AG08396 (cell line): ENCODE results near the gene CEP72.
"Not testable (repeated sequence)": the region's sequence is repeated elsewhere in the genome, so short reads cannot be mapped to it uniquely, and the experiment has no call there.

Experiments used
- DNase-seq: peaks from one replicate; pipeline ENCODE4 v3.0.0; 2012; ENCODE audit warnings: low spot score, mixed read lengths

Gene CEP72

DNA sequence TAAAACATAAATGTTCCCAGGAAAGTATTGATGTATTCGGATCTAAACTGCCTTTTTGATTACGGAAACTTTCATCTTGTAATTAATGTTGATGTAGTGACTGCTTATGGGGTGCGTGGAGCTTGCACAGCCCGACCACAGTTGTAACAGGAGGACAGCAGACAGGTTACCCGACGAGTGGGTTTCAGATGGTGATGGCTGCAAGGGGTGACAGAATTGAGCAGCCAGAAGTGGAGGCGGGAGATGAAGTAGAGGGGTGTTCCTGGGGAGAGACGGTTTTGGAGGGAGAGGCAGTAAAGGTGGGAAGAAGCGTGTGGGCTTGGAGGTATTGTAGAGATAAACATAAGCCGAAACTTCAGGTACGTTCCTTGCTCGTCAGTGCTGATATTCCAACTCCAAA, 5.8 kb downstream of the CEP72 start:
- no peak for DNase-seq

DNA sequence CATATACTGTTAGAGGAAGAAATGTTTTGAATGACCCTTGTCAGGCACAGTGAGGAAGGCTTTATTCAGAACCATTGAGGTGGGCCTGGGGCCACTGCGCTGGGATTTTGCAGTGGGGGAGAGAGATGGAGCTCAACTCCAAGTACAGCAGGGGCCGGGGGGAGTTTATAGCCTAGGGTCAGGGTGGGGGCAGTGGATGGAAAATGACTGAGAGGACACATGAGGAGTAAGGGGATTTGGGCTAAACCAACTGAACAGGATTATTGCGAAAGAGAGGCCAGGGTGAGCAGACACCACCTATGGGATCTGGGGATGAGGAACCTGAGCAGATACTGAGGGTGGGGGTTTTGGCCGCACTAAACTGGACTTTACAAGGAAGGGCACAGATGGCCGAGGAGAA, 6.3 kb downstream of the CEP72 start:
- DNase-seq: no peak

DNA sequence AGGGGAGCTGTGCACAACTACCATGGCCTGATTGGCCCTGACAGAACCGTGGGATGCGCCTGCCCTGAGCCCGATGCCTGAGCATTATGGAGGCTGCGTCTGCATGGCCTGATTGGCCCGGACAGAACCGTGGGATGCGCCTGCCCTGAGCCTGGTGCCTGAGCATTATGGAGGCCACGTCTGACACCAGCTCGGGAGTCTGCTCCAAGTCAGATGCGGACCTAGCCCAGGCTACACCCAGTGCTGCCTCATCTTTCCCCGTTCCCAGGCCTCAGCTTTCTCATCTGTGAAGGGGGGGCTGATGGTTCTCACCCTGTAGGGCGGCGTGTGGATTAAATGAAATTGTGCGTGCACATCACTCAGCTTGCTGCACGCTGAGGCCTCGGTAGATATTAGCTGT, 7.3 kb downstream of the CEP72 start:
- no peak for DNase-seq

DNA sequence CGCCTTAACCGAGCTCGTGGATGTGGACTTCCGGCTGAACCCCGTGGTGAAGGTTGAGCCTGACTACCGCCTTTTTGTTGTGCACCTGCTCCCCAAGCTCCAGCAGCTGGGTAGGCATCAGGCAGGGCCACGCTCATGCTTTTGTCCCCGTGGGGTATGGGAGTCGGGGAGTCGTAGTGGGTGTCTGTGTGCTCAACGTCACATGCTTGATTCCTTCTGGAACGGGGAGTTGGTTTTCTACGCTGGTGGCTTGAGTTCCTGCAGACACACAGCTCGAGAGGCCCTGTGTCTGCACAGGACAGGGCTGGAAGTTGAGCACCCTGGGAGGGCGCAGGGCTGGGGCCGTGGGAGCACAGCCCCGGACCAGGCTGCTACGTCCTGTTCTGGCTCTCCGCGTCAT, 8.0 kb downstream of the CEP72 start:
- no peak for DNase-seq

DNA sequence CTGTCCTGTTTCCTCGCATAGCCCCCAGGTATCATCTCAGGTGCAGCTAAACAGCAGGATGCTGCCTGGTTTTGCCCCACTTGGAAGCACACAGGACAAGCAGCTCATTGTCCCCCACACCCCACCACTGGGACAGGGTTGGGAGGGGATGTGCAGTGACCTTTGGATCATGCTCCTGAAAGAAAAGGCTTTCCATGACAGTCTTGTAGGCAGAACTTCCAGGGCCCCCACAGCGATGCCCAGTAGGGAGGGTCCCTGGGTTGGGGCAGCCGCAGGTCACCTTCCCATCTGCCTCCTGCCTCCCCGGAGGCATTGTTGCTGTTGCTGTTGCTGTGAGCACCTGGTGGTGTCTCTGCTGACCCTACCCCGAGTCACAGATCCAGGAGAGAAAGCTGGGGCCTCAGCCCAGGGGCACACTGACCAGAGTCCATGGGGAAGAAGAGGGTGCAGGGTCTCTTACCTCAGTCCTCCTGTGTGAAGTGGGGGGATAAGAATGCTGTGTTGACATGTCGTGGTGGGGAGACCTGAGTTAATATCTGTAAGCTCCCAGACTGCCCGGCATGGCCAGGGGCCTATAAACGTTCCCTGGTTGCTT, 8.5 kb downstream of the CEP72 start:
- no peak for DNase-seq

DNA sequence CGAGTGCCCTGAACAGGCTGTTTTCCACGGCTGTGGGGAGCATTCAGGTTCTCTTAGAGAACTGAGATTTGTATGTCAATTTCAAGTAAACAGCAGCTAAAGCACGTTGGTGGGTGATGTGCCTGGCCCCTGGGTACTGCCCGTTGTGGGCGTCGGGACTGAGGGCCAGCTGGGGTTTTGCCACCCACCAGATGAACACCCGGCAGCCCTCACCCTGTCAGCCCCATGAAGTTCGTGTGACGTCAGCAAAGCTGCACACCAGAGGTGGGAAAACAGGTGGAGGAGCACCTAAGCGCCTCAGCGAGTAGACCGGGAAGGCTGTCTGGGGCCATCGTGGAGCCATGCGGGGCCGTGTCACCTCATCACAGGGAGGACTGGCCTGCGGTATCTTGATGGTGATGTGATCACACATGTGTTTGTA, 9.2 kb downstream of the CEP72 start:
- no peak for DNase-seq

DNA sequence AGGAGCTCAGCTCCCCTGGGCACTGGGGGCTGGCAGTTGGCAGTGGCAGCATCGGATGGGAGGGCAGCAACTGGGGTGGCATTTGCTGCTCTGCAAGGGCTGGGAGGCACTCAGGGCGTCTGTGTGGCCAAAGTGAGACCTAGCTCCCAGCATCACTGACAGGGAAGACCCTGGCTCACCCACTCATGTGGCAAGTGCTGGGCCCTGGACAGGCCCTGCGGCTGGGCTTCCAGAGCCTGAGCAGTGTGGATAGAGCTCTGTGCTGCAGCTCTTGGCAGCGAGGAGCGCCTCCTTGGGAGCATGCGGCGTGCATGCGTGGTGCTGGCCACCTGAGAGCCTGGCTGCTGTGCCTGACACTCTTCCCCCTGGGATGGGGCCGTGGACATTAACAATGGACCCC, 10.2 kb downstream of the CEP72 start:
- DNase-seq: no peak

DNA sequence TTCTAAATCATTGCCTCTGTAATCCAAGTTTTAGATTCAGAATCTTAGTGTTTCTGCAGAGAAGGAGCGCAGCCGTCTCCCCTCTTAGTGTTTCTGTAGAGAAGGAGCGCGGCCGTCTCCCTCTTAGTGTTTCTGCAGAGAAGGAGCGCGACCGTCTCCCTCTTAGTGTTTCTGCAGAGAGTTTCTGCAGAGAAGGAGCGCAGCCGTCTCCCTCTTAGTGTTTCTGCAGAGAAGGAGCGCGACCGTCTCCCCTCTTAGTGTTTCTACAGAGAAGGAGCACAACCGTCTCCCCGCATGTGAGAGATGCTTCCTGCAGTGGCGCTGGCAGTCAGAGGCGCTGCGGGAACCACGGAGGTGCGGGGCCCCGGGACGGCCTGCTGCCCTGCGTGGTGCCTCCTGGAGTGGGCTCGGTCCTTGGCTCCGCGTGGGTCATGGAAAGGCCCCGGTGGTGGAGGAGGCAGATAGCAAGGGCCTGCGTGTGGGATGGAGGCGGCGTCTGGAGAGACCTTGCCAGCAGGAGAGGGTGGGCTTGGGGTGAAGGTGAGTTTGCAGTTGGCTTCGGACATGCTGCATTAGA, 10.9 kb downstream of the CEP72 start:
- DNase-seq: no peak

DNA sequence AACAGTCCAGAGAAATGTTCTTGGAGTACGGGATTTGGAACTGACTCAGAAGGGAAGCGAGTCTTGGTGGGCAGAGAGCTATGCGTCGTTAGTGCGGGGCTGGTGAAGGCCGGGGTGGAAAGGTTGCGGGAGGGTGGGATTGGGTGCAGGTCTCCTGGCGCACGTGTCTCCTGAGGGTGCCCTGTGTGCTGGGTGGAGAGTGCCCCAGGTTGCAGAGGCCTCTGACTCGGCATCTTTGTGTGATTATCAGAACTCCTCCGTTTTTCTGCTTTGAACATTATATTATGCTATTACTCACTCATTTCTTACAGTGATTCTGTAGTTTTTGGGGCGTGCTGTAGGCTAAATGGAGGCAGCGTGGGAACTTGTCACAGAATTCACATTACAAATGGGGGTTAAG, 11.4 kb downstream of the CEP72 start:
- no peak for DNase-seq

DNA sequence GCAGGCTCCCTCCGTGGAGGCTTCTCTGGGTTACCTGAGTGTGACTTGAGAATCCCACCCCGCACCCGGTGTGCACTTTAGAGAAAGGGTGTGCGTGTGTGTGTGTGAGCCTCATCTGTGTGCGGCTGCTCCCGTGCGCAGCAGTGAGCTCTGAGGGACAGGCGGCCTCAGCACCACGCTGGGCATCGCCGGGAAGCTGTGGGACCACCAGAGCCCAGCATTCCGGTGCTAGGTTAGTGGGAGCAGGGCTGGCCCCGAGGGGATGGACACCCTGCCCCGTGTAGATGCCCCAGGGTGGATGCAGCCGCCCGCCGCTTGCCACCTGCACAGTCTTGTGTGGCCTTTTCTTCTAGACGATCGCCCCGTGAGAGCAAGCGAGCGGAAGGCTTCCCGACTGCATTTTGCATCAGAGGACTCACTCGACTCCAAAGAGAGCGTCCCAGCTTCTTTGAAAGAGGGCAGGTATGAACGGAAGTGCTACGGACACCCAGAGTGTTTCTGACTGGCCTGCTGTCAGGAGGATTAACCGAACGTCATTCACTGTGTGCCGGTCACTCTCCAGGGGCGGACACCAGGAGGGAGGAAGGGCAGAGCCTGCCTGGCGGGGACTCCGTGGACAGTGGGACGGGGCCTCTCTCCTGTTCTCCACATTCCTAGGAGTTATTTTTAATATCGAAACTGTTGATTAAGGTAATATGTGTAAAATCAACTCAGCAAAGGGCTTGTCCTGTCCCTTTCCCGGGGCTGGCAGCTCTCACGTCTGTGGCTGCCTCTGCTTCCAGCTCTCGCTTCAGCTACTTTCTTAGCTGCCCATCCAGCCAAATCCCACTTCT, 12.2 kb downstream of the CEP72 start:
- DNase-seq: no peak

DNA sequence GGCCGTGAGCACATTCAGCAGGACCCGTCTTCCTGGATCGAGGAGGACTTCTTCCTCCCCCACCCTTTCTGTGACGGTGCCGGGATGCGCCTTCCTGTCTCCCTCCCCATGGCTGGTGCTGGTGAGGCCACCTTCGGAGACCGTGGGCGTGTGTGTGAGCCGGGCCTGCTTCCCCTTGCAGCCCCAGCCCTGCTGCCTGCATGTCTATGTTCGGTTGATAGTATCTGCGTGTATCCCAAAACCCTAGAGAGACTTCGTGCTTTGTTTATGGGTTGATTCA, 12.8 kb downstream of the CEP72 start:
- DNase-seq: no peak

DNA sequence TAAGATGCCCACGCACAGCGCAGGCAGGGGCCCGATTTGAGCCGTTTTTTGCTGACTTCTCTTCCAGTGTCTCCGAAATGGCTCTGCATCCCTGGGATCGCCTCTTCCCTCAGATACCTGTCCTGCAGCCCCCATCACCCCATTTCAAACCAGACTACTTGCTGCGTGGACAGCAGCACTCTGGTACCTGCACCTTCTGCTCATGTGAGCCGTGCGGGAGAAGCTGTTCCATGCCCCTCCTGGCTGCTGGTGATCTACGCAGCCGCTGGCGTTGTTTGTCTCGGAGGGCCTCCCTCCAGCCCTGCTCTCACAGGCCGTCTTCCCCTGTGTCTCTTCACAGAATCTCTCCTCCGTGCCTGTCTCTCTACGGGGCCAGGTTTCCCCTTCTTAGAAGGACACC, 13.4 kb downstream of the CEP72 start:
- no peak for DNase-seq

DNA sequence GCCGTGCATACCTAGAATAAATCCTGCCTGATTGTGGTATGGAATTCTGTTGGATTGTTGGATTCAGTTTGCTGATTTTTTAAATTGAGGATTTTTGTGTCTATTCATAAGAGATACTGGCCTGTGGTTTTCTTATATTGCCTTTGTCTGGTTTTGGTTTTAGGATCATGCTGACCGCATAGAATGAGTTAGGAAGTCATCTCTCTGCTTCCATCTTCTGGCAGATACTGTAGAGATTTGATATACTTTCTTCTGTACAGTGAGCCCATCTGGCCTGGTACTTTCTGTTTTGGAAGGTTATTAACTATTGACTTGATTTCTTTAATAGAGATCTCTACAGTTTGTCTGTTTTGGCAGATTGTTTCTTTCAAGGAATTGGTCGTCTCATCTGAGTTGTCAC, 14.7 kb downstream of the CEP72 start:
- no peak for DNase-seq

DNA sequence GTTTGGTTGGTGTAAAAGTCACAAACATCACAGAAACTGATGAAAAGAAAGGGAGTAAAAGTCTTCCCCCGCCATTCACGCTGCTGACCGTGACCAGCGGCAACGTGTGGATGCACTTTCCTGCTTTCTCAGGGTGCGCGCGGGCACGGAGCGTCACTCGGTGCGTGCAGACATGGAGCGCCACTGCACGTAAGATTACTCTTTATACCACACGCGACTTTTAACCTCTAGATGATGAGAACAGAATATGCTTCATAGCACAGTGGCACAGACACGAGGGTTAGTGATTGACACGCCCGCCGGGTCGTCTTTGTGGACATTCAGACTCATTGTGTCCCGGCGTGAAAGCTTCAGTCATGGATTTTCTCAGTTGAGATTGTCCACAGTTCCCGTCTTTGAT, 15.7 kb downstream of the CEP72 start:
- DNase-seq: no peak

DNA sequence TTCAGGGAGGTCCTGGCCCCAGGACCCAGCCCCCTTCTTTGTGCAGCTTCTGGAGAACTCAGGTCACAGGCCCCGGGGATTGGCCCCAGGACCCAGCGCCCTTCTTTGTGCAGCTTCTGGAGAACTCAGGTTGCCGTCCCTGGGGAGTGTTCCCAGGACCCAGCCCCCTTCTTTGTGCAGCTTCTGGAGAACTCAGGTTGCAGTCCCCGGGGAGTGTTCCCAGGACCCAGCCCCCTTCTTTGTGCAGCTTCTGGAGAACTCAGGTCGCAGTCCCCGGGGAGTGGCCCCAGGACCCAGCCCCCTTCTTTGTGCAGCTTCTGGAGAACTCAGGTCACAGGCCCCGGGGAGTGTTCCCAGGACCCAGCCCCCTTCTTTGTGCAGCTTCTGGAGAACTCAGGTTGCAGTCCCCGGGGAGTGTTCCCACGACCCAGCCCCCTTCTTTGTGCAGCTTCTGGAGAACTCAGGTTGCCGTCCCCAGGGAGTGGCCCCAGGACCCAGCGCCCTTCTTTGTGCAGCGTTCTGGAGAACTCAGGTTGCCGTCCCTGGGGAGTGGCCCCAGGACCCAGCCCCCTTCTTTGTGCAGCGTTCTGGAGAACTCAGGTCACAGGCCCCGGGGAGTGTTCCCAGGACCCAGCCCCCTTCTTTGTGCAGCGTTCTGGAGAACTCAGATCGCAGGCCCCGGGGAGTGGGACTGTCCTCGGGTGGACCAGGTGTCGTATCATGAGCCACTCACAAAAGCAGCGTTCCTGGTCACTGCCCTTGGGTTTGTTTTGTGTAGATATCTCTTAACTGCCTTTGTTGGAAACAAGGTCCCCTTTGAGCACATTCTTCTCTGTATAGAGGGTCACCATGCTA, 16.4 kb downstream of the CEP72 start:
- not testable (repeated sequence) for DNase-seq

DNA sequence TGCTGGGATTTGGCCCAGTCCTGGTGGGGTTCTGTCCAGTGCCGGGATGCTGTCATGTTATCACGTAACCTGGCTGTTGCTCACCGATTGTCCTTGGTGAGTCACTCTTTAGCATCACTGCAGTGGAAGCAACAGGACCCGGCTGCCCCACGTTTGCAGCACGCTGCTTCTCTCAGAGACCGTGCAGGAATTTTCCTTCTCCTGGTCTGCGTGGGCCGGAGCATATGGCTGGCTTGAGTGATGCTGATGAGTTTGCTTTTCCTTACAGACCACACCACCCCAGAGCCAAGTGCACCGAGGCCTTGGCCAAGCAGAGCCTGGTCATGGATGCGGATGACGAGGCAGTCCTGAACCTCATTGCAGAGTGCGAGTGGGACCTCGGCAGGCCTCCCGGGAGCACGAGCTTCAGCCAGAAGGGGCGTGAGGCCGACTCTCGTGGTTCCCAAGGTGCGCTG, 21.4 kb downstream of the CEP72 start:
- peak; percentile 86 for DNase-seq

DNA sequence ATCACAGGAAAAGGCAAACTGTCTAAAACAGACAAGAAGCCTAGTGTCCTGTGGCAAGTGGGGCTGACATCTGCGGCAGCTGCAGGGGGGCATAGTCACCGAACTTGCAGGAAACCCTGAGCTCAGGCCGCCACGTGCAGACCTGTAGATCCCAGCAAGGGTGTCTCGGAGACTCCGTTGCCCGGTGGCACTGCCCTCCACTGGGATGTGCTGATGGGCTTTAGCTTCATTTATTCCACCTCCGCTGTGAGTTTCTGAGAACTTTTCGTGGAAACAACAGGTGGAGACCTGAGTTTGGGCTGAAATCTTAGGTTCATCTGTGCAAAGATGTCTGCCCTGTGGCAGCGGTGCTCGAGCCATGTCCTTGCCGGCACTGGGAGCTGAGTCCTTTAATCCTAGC, 22.1 kb downstream of the CEP72 start:
- DNase-seq: no peak

DNA sequence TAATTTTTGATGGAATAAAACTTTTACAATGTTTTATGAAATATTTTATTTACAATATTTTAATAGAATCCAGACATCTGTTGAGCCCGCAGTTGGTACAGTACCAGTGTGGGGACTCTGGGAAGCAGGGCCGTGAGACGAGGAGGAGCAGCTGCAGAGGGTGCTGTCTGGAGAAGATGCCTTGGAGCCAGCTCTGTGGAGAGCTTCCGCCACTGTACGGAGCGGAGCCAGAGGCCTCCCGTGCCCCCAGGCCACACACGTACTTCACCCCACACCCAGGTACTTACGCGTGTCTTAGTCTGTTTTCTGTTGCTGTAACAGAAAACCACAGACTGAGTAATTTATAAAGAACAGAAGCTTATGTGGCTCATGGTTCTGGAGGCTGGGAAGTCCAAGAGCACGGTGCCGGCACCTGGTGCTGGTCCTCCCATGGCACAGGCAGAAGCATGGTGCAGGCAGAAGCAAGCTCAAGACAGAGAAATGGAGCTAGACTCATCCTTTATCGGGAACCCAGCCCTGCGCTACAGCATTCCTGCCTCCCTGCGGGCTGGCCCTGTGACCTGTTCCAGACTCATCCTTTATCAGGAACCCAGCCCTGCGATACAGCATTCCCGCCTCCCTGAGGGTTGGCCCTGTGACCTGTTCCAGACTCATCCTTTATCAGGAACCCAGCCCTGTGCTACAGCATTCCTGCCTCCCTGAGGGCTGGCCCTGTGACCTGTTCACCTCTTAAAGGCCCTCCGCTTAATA, 23.3 kb downstream of the CEP72 start:
- DNase-seq: no peak

DNA sequence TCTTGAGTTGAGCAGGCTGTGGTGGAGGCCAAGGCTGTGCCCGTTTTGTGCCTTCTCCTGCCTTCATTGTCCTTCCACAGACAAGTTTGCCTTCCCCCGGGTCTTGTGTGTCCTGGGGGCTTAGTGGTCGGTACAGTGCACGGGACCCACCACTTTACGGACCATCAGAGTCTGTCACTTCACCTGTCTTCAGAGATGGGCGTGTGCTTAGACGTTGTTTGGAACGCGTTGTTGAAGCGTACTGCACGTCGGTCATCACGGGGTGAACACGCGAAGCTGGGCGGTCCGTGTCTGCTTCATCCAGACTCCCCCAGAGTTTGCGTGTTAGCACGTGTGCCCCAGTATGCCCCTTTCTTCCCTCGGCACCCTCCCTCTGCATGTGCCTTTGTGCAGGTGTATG, 24.8 kb downstream of the CEP72 start:
- DNase-seq: no peak

DNA sequence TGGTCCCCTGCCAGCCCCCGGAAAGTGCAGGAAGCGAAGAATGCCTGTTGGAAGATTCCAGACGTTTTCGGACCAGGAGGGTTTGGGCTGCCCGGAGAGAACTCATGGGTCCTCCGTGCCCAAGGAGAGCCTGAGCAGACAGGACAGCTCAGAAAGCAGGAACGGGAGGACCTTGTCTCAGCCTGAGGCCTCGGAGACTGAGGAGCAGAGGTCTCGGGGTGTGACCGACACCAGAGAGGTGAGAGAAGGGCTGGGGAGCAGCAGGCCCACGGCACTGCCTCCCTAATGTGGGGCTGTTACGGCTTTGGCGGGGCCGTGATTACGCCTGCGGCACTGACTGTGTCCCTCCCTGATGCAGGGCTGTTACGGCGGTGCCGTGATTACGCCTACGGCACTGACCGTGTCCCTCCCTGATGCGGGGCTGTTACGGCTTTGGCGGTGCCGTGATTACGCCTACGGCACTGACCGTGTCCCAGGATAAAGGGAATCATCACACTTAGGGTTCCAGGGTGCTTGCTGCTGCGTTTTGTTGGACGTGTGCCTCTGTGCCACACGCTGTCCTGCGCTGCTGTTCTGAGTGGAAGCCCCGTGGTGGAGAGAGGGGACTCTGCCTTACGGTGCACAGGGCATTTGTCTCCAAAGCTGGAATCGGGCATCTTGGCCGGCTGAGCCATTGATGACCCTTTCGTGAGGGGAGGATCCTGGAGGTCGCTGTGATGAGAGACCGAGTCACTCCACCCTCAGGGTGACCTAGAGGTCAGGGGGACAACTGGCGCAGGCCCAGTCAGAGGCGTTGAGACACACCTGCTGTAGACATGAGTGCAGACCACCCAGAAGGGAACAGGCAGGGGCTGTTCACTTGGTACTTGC, 25.7 kb downstream of the CEP72 start:
- no peak for DNase-seq
